ENCODE data around the gene IL3. TPM values are rescaled to one million over a fixed set of nuclear protein-coding genes. Genes with fewer than 3 reads are reported as not detected.
A peak's percentile ranks its signal among the peaks of the same experiment; 100 is the strongest.

IL3 gene
- total RNA-seq, 1 donor from 2014 or later, result not detected

- no peaks in the 10 kb centered on the region for H3K9me3 ChIP-seq
- H3K36me3 ChIP-seq, result no peaks in the 10 kb centered on the region
- no peak overlapping the region for H3K4me3 ChIP-seq
- DNase-seq (ENCODE audit: extremely low spot score in 2 of 2), result peak; percentile 79 to 88
- intact Hi-C loops (cut with DNase I), result no loop called here
- H3K4me1 ChIP-seq, result no peaks in the 10 kb centered on the region
- no peak overlapping the region for H3K27ac ChIP-seq
- no peaks in the 10 kb centered on the region for H3K27me3 ChIP-seq
- no peak for TF ChIP-seq POLR2AphosphoS5 (IDR thresholded peaks at IDR 0.05; ENCODE audit: insufficient read depth in 1 of 2, low read depth in 1 of 2)
- no peak for TF ChIP-seq CTCF (IDR thresholded peaks at IDR 0.05)
- TF ChIP-seq POLR2A (IDR thresholded peaks at IDR 0.05), result no peak
These were observed 3.6 kb upstream of the IL3 start for GRCh38 chr5:132056610-132057497.

GRCh38 chr5:132057498-132058255, 2.8 kb upstream of the IL3 start:
- Histone ChIP-seq H3K4me3 (no peak overlapping the region), H3K9me3 (no peaks in the 10 kb centered on the region), H3K36me3 (no peaks in the 10 kb centered on the region), H3K4me1 (no peaks in the 10 kb centered on the region), H3K27ac (no peak overlapping the region), H3K27me3 (no peaks in the 10 kb centered on the region)
- no peak for TF ChIP-seq POLR2A (IDR thresholded peaks at IDR 0.05)
- TF ChIP-seq CTCF (IDR thresholded peaks at IDR 0.05), result no peak
- no peak for TF ChIP-seq POLR2AphosphoS5 (IDR thresholded peaks at IDR 0.05; ENCODE audit: insufficient read depth in 1 of 2, low read depth in 1 of 2)
- peak in 1 of 2 donors; percentile 75 for DNase-seq (ENCODE audit: extremely low spot score in 2 of 2)
- intact Hi-C loops (cut with DNase I), result no loop called here

- intact Hi-C loops (cut with DNase I), result no loop called here
- Histone ChIP-seq H3K36me3 (no peaks in the 10 kb centered on the region), H3K27ac (no peak overlapping the region), H3K9me3 (no peaks in the 10 kb centered on the region), H3K27me3 (no peaks in the 10 kb centered on the region), H3K4me3 (no peak overlapping the region), H3K4me1 (no peaks in the 10 kb centered on the region)
- TF ChIP-seq CTCF (IDR thresholded peaks at IDR 0.05) (no peak), POLR2A (IDR thresholded peaks at IDR 0.05) (no peak), POLR2AphosphoS5 (IDR thresholded peaks at IDR 0.05; ENCODE audit: insufficient read depth in 1 of 2, low read depth in 1 of 2) (no peak)
- DNase-seq (ENCODE audit: extremely low spot score in 2 of 2), result peak in 1 of 2 donors; percentile 40
These were observed 1.8 kb upstream of the IL3 start for GRCh38 chr5:132058646-132059042.

- no peak for TF ChIP-seq POLR2A (IDR thresholded peaks at IDR 0.05)
- TF ChIP-seq CTCF (IDR thresholded peaks at IDR 0.05), result no peak
- TF ChIP-seq POLR2AphosphoS5 (IDR thresholded peaks at IDR 0.05; ENCODE audit: insufficient read depth in 1 of 2, low read depth in 1 of 2), result no peak
- peak; percentile 76 to 91 for DNase-seq (ENCODE audit: extremely low spot score in 2 of 2)
- intact Hi-C loops (cut with DNase I), result no loop called here
- Histone ChIP-seq H3K36me3 (no peaks in the 10 kb centered on the region), H3K4me1 (no peaks in the 10 kb centered on the region), H3K4me3 (no peak overlapping the region), H3K27ac (no peak overlapping the region), H3K9me3 (no peaks in the 10 kb centered on the region), H3K27me3 (no peaks in the 10 kb centered on the region)
These were observed 1.3 kb upstream of the IL3 start for GRCh38 chr5:132059043-132059695.

All from vagina (tissue), 2 donors.